Stimulated activated naive CD4-positive, alpha-beta T cell treated with Interleukin-2 at 50 U/mL for 16 hours (primary cell): ENCODE results near the gene HTR7.

Experiments
- DNase-seq: peaks from one replicate; lab custom pipeline; 2025; lab: John Stamatoyannopoulos, UW

Gene HTR7

GRCh38 chr10:90740265-90740664 is 117.6 kb downstream of the HTR7 start:
- no peak for DNase-seq

DNA sequence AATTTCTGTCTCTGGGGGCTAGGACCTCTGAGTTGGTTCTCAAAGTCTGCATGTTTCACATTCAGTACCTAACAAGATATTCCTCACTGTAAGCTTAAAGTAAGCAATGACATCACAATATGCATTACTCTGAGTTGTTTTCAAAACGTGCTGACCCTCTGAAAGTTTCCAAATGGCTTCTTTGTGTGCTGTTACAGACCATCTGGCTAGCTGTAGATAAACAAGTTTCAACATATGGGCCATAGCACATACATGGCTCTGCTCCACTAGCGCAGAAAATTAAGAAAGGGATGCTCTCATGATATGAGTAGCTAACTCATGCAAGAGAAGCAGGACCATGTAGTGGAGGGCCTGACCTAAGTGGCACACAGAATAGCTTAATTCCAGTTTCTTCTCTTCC is 119.0 kb downstream of the HTR7 start:
- DNase-seq = no peak

DNA sequence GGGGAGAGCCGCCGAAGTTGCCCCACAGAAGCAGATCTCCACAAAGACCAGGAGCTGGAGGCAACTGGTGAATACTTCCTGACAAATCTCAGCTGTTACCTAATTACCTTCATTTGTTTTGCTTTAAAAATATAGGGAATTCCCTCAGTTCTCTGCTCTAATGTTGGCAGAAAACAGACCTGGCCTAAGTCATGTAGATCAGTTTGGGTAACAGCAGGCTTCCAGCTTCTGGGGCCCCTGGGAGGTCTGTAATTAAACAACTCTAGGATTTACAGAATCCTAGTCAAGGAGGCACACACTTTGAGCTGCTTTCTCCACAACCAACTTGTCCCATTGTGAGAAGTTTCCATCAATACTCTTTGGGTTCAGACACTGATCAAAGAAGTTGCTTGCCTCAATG is 123.4 kb downstream of the HTR7 start:
- DNase-seq = no peak

DNA sequence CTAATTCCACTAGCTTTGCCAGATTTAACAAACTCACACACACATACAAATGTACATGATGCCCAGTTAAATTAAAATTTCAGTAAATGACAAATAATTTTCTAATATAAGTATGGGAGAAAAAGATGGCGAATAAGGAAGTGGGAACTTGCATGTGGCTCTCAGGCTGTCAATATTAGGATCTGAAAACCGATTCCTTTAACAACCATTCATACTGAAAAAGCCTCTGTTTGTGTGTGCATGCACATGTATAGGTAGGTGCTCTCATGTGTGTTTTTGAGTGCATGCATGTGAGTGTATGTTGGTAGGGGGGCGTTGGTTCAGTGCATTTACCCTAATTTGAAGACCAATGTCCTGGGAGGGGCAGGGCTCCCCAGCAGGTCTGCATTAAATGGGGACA is 125.3 kb downstream of the HTR7 start:
- no peak for DNase-seq

GRCh38 chr10:90723416-90724068 is 134.3 kb downstream of the HTR7 start:
- DNase-seq = no peak

DNA sequence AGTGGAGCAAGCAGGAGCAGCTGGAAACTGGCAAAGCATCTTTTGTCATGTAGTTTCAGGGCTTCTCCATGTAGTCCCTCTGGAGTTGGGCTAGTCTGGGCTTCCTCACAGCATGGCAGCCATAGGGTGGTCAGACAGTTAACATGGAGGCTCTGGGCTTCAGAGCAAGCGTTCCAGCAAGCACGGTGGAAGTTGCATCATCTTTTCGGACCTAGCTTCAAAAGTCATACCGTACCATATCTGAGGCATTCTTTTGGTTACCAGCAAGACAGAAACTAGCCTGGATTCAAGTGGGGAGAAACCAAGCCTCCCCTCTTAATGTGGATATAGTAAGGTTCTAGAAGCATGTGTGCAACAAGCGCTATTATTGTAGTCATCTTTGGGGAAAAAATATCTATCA is 135.0 kb downstream of the HTR7 start:
- DNase-seq = no peak

- no peak for DNase-seq
These were observed 139.7 kb downstream of the HTR7 start for GRCh38 chr10:90718182-90718581.

DNA sequence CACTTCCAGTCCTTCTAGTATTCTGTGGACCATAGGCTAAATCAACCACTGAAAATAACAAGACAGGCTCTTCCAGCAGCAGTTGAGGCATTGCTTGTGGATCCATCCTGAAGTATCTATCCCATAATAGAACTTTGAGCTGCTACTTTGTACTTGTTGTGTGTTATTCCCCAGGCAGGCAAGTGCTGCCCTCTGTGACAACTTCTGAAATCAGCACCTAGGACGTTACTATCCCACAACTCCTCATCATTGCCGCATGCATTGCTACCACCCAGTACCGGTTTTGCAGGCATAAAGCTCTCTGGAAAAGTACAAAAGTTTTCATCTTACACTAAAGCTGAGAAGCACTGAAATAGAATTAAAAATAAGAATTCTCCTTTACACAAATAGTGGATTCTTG is 145.3 kb downstream of the HTR7 start:
- DNase-seq = no peak

GRCh38 chr10:90709727-90710126 is 148.1 kb downstream of the HTR7 start:
- no peak for DNase-seq

DNA sequence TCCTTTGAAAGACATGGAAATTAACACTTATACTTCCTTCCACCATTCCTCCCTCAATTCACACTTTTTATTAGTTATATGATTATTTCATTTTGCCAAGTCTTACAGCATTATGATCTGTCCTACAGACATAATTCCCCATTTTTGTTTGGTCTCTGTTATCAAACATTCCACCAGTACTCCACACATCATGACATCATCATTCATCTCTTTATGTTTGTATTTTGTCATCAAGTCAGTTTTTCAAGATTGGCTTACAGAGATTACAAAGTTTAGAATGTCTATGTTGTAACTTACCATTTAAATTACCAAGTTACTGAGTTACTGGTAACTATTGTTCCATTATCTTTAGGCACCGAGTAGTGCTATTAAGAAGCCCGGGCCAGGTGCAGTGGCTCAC is 150.2 kb downstream of the HTR7 start:
- DNase-seq = no peak

DNA sequence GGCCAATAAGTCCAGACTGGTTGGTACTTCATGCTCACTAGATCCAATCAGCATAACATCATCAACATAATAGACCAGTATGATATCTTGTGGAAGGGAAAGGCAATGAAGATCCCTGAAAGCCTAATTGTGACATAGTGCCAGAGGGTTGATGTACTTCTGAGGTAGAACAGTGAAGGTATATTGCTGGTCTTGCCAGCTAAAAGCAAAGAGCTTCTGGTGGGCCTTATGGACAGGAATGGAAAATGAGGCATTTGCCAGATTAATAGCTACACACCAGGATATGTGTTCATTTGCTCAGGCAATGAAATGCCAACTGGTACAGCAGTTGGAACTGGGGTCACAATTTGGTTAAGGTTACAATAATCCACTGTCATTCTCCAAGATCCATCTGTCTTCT is 156.4 kb downstream of the HTR7 start:
- DNase-seq = no peak

- no peak for DNase-seq
These were observed 161.7 kb downstream of the HTR7 start for GRCh38 chr10:90695915-90696676.
